Activated T-cell treated with anti-CD3 and anti-CD28 coated beads for 48 hours (primary cell): ENCODE measurements around the gene C5AR2.
"Not testable (repeated sequence)": the region's sequence is repeated elsewhere in the genome, so short reads cannot be mapped to it uniquely, and the experiment has no call there.

ENCODE experiments used
- DNase-seq: peaks from one replicate; pipeline ENCODE4 v3.0.0-alpha.2; 2020; ENCODE audit warnings: low read depth

C5AR2 gene

GRCh38 chr19:47363758-47364531, 32.0 kb downstream of the C5AR2 start:
- DNase-seq, result no peak

- DNase-seq, result not testable (repeated sequence)
These were observed 33.5 kb downstream of the C5AR2 start for GRCh38 chr19:47365455-47365854.

GRCh38 chr19:47370045-47370611, 38.2 kb downstream of the C5AR2 start:
- DNase-seq, result no peak

- no peak for DNase-seq
These were observed 39.3 kb downstream of the C5AR2 start for GRCh38 chr19:47371261-47371660.

GRCh38 chr19:47372603-47373002, 40.6 kb downstream of the C5AR2 start:
- no peak for DNase-seq

DNA sequence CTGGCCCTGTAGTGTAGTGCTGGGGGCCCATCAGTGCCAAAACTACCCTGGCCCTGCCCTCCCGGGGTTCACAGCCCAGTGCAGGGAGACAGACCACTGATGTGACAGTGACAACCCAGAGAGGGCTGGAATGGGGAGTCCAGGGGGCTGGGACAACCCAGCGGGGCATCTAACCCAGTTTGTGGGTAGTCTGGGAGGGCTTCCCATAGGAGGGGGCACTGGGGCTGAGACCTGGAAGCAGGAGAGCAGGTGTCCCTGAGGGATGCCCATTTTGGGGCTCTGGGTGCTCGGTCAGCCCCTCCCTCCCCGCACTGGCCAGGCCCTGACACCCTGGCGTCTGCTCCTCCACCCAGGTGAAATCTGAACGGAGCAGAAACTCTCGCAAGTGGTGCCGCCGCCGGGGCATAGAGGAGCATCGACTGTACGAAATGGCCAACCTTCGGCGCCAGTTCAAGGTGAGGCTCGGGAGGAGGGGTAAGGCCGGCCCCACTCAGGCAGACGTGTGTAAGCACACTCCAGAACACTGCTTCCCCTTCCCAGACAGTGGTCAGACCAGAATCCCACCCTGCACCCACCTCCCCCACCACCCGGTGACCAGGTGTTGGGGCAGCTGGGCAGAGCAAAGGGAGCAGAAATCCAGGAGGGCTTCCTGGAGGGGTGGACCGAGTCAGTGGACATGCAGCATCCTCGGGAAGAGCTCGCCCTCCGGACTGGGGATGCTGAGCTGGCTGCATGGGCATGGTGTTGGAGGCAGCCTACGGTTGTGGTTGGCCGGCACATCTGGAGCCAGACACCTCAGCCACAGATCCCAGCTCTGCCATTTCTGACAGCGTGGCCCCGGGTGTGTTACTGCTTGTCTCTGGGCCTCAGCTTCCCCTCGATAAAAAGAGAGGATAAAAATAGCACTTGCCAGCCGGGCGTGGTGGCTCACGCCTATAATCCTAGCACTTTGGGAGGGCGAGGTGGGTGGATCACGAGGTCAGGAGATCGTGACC, 41.6 kb downstream of the C5AR2 start:
- DNase-seq, result no peak

- DNase-seq, result no peak
These were observed 43.1 kb downstream of the C5AR2 start for GRCh38 chr19:47374876-47375693.

GRCh38 chr19:47375694-47376588, 44.0 kb downstream of the C5AR2 start:
- no peak for DNase-seq

GRCh38 chr19:47376589-47377144, 44.7 kb downstream of the C5AR2 start:
- no peak for DNase-seq

GRCh38 chr19:47377208-47377701, 45.3 kb downstream of the C5AR2 start:
- no peak for DNase-seq

DNA sequence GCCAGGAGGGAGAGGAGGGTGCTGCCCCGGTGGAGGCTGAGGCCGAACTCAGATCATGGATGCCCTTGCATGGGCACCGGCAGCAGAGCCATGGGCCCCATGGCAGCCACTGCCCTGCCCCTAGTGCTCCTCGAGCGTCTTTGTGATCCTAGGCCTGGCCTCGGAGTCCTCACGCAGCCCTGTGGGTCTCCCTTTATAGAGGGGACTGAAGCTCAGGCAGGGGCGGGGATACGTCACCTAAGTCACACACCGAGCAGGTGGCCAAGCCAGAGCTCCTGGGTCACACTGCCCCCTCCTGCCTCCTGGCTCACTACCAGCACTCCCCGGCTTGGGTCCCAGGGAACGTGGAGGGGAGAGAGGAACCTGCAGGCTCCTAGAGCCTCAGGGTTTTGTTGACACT, 45.8 kb downstream of the C5AR2 start:
- DNase-seq, result no peak

GRCh38 chr19:47378246-47378645, 46.3 kb downstream of the C5AR2 start:
- no peak for DNase-seq

GRCh38 chr19:47379381-47379938, 47.5 kb downstream of the C5AR2 start:
- no peak for DNase-seq

DNA sequence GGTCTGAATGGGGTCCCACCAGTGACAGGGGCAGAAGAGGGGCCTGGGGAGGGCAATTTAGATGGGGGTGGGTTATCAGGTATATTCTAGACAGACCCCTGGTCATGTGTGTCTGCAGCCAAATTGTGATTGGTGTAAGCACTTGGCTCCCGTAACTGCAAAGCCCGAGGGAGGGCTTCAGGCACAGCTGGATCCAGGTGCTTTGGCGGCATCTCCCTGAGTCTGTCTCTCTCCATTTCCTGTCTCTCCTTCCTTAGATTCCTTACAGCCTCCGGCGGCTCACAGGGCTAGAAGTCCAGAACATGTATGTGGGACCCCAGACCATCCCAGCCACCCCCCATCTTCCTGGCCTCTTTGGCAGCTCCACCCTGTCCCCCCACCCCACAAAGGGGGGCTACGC, 48.6 kb downstream of the C5AR2 start:
- no peak for DNase-seq

DNA sequence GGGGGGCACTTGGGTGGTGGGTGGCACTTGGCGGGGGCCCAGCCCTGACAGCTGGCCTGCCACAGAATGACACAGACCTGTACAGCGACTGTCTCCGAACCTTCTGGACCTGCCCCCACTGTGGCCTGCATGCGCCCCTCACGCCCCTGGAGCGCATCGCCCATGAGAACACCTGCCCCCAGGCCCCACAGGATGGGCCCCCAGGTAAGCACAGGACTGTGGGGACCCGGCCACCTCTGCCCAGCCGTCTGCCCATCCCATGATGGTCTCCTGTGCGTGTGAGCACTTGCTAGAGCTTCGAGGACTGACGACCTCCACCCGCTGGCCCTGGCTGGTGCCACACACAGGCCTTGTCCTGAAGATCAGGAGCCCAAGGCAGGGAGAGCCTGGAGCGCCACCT, 49.1 kb downstream of the C5AR2 start:
- no peak for DNase-seq

- no peak for DNase-seq
These were observed 49.8 kb downstream of the C5AR2 start for GRCh38 chr19:47381653-47382279.

DNA sequence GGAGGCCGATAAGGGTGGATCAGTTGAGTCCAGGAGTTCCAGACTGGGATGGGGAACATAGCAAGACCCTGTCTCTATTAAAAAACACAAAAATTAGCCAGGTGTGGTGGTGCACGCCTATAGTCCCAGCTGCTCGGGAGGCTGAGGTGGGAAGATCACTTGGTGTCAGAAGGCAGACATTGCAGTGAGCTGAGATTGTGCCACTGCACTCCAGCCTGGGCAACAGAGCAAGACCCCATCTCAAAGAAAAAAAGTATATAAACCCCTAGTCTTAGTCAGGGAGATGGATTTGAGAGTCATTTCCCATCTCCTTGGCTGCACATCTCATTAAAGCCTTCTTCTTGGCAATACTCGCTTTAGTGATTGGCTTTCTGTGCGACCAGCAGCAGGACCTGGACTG, 51.9 kb downstream of the C5AR2 start:
- DNase-seq, result not testable (repeated sequence)

DNA sequence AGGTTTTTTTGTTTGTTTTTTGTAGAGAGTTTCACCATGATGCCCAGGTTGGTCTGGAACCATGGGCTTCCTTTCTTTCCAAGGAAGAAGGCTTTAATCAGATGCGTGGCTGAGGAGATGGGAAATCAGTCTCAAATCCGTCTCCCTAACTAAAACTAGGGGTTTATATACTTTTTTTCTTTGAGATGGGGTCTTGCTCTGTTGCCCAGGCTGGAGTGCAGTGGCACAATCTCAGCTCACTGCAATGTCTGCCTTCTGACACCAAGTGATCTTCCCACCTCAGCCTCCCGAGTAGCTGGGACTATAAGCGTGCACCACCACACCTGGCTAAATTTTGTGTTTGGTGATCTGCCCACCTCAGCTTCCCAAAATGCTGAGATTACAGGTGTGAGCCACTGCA, 52.6 kb downstream of the C5AR2 start:
- DNase-seq, result not testable (repeated sequence)

DNA sequence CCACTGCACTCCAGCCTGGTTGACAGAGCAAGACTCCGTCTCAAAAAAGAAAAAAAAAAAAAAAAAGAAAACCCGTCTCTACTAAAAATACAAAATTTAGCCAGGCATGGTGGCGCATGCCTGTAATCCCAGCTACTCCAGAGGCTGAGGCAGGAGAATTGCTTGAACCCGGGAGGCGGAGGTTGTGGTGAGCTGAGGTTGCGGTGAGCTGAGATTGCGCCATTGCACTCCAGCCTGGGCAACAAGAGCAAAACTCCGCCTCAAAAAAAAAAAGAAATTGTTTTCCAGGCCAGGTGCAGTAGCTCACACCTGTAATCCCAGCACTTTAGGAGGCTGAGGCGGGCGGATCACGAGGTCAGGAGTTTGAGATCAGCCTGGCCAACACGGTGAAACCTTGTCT, 54.6 kb downstream of the C5AR2 start:
- DNase-seq, result not testable (repeated sequence)
